Esophagus squamous epithelium (tissue), 5 donors: Measurements from ENCODE around the gene MRFAP1L1. TPM values are rescaled to one million over a fixed set of nuclear protein-coding genes. Genes with fewer than 3 reads are reported as not detected.

ENCODE experiments used
- DNase-seq: peaks from one replicate; lab custom pipeline; 2025; lab: John Stamatoyannopoulos, UW
- H3K27ac ChIP-seq, 4 donors: fragments of 200-600 bp; sonication (generic); one replicate each; pipeline ENCODE4 v1.5.1; 2016 to 2019; ENCODE audit warnings: mild to moderate bottlenecking in 1 of 4
- H3K27me3 ChIP-seq, 4 donors: fragments of 200-600 bp; sonication (generic); 1 replicate in 3 of 4; 2 replicates in 1 of 4; pipeline versions ENCODE4 v1.5.1 to v1.6.0; 2017 to 2021; ENCODE audit warnings: antibody characterized with exemption in 1 of 4
- H3K36me3 ChIP-seq, 3 donors: fragments of 200-600 bp; sonication (generic); one replicate each; pipeline ENCODE4 v1.5.1; 2016 to 2019
- H3K4me1 ChIP-seq, 3 donors: fragments of 200-600 bp; sonication (generic); one replicate each; pipeline ENCODE4 v1.5.1; 2017 to 2019
- H3K4me3 ChIP-seq, 4 donors: fragments of 200-600 bp; sonication (generic); 1 replicate in 3 of 4; 2 replicates in 1 of 4; pipeline ENCODE4 v1.5.1; 2016 to 2019; ENCODE audit warnings: mild to moderate bottlenecking in 2 of 4, moderate library complexity in 1 of 4
- H3K9me3 ChIP-seq, 3 donors: fragments of 200-600 bp; sonication (generic); one replicate each; pipeline ENCODE4 v1.5.1; 2016 to 2019
- POLR2A ChIP-seq, 4 donors: fragments of 450-650 bp; IDR thresholded peaks; one replicate each; pipeline ENCODE4 v1.6.1; 2017; ENCODE audit warnings: antibody characterized with exemption in 4 of 4, mild to moderate bottlenecking in 4 of 4, moderate library complexity in 3 of 4
- WGBS, 2 donors: methylation state at CpG; one replicate each; pipeline ENCODE4 v1.1.5; 2018; 5-methylcytosine and 5-hydroxymethylcytosine counted together
- intact Hi-C: fragments of 100-400 bp; cut with DNase I; formaldehyde crosslinking; loops from one replicate; pipeline ENCODE4 v1.15.0; 2022
- total RNA-seq, 4 donors: library from RNA; depleted of rRNA; stranded (reverse); fragments of >200 nt; gene quantifications; one replicate each; pipeline ENCODE4 v1.1.0, GENCODE V29; 2016
- TF ChIP-seq, protein P1 (sequence below), 6 experiments: fragments of 450-650 bp in 4 of 6; fragments of 200-600 bp in 2 of 6; sonication (generic) in 2 of 6; IDR thresholded peaks; one replicate each; pipeline ENCODE4 v1.5.1; 2016 to 2019; ENCODE audit warnings: antibody characterized with exemption in 6 of 6, mild to moderate bottlenecking in 4 of 6, moderate library complexity in 4 of 6
- donor health status: DM: yes; HTN: yes; CAD: no.

Gene MRFAP1L1
- total RNA-seq, 4 donors from 2014 or later: 29.5 to 63.5 (median 48.2) TPM

DNA sequence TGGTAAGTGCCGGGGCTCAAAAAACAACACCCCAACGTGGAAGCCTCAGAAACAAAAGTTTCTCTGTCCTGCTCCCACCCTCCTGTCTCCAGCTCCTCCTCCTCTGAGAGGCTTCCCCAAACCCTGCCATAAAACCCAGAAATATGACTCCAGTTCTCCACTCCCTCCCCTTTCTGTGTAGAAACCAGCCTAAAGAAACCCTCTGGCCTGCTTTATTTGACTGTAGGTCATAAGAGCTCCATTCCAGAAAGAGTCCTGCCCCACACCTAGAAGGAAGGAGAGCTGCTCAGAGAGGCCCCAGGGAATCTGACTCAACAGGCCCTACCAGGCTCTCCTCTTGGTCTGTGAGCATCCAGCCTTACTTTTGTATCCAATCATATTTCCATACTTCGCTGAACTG lies 16.9 kb downstream of the MRFAP1L1 start:
- Histone ChIP-seq H3K9me3 (no peaks in the 10 kb centered on the region), H3K36me3 (no peaks in the 10 kb centered on the region), H3K27ac (peak overlapping the region; percentile 50 to 67 (median 62)), H3K4me1 (peaks cover 39 to 85% (median 46%) of the 10 kb centered on the region in 3 donors), H3K27me3 (no peaks in the 10 kb centered on the region), H3K4me3 (no peak overlapping the region)
- intact Hi-C loops: no loop called here
- TF ChIP-seq POLR2A (IDR thresholded peaks at IDR 0.05): no peak
- TF ChIP-seq, protein P1, sequence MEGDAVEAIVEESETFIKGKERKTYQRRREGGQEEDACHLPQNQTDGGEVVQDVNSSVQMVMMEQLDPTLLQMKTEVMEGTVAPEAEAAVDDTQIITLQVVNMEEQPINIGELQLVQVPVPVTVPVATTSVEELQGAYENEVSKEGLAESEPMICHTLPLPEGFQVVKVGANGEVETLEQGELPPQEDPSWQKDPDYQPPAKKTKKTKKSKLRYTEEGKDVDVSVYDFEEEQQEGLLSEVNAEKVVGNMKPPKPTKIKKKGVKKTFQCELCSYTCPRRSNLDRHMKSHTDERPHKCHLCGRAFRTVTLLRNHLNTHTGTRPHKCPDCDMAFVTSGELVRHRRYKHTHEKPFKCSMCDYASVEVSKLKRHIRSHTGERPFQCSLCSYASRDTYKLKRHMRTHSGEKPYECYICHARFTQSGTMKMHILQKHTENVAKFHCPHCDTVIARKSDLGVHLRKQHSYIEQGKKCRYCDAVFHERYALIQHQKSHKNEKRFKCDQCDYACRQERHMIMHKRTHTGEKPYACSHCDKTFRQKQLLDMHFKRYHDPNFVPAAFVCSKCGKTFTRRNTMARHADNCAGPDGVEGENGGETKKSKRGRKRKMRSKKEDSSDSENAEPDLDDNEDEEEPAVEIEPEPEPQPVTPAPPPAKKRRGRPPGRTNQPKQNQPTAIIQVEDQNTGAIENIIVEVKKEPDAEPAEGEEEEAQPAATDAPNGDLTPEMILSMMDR (IDR thresholded peaks at IDR 0.05): no peak
- no peak for DNase-seq
- 88 to 100% methylated on average over 1 of the region's 3 CpGs for WGBS, 2 donors

DNA sequence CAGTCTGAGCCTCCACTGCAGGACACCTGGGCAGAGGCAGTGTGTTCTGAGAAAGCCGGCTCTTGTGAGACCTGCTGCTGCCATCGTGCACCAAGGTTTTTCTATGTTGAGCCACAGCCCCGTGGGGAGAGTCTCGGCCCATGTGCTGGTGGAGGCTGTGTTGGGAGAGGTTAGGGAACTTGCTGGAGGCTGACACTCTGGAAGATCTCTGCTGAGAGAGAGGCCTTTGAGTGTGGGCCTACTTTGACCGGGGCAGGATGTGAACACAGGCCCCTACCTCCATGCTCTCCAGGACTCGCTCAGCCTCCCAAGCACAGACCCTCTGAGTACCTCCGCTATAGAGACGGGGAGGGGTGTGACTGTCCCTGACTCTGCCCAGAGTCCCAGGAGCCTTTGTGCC lies 17.3 kb downstream of the MRFAP1L1 start:
- TF ChIP-seq, protein P1 (IDR thresholded peaks at IDR 0.05): no peak
- TF ChIP-seq POLR2A (IDR thresholded peaks at IDR 0.05): no peak
- 92% methylated on average over 8 of the region's 8 CpGs; no CpG with 5 or more reads in 1 of the 2 donors for WGBS, 2 donors
- H3K27me3 ChIP-seq: no peaks in the 10 kb centered on the region
- H3K4me3 ChIP-seq: no peak overlapping the region
- no peaks in the 10 kb centered on the region for H3K36me3 ChIP-seq
- DNase-seq: no peak
- H3K9me3 ChIP-seq: no peaks in the 10 kb centered on the region
- H3K27ac ChIP-seq: peak overlapping the region; percentile 50 to 67 (median 62)
- peaks cover 39 to 86% (median 46%) of the 10 kb centered on the region in 3 donors for H3K4me1 ChIP-seq
- intact Hi-C loops: no loop called here

DNA sequence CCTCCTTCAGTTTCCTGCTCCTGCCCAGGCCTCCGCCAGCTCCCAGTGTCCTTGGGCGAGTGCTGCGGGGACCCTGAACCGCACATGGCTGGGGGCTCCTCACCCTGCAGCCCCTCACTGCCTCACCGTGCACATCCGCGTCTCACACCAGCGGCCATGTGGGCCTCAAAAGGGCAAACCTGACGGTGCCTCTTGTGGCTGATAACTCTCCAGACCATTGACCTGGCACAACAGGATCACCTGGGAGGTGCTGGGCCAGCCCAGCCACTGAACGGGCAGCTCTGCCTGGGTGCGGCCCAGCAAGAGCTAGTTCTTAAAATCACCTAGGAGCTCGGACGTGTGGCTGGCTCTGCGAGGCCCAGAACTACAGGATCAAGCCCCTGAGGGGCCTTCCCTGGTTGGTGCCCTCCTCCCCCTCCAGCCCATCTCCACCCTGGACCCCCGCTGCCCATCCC lies 20.1 kb downstream of the MRFAP1L1 start:
- H3K27ac ChIP-seq: peak overlapping the region; percentile 69 to 84 (median 76)
- no peaks in the 10 kb centered on the region for H3K36me3 ChIP-seq
- DNase-seq: no peak
- H3K4me3 ChIP-seq: peak overlapping the region in 3 of 4 donors; percentile 2 to 38 (median 32)
- H3K9me3 ChIP-seq: no peaks in the 10 kb centered on the region
- intact Hi-C loops: no loop called here
- H3K4me1 ChIP-seq: peaks cover 22 to 59% (median 33%) of the 10 kb centered on the region in 3 donors
- TF ChIP-seq, protein P1 (IDR thresholded peaks at IDR 0.05): no peak
- TF ChIP-seq POLR2A (IDR thresholded peaks at IDR 0.05): no peak
- 63% methylated on average over 8 of the region's 15 CpGs; no CpG with 5 or more reads in 1 of the 2 donors for WGBS, 2 donors
- no peaks in the 10 kb centered on the region for H3K27me3 ChIP-seq

DNA sequence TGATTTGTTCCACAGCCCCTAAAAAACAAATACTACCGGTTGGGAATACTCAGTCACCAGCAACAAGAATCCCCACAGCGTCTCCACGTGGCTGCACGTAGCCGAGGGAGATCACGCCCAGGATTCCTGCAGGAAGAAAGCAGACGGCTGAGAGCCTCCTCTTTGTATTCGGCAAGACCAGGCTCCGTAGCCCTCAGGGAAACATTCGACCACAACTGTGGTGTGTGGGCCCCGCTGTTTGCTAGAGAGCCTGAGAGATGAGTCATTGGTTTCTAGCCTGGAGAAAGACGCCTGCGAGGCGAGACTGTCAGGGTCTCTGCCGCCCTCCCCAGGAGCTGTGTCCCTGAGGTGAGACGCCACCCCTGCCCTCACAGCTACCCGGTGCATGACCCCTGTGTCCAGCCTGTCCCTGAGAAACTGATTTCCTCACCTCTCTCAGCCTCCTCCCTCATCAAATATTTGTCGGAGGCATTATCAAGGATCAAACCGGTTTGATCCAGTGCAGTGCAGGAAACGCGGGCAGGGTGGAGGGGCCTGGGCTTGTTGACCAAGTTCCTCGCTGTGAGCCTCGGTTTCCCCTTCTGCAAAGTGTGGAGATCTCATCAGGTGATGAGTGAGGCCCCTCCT lies 20.7 kb downstream of the MRFAP1L1 start:
- H3K36me3 ChIP-seq: no peaks in the 10 kb centered on the region
- peaks cover 19 to 53% (median 28%) of the 10 kb centered on the region in 3 donors for H3K4me1 ChIP-seq
- H3K27ac ChIP-seq: peak overlapping the region; percentile 69 to 84 (median 76)
- intact Hi-C loops: no loop called here
- no peak for DNase-seq
- WGBS, 2 donors: 20 to 38% methylated on average over 3 to 17 of the region's 23 CpGs
- H3K9me3 ChIP-seq: no peaks in the 10 kb centered on the region
- H3K27me3 ChIP-seq: no peaks in the 10 kb centered on the region
- TF ChIP-seq, protein P1 (IDR thresholded peaks at IDR 0.05): no peak
- no peak for TF ChIP-seq POLR2A (IDR thresholded peaks at IDR 0.05)
- H3K4me3 ChIP-seq: peak overlapping the region in 3 of 4 donors; percentile 2 to 38 (median 32)
